Measurements from ENCODE around the gene RXRA.

The RXRA gene

GRCh38 chr9:134321531-134321930 lies 4.7 kb upstream of the RXRA start:
- no peak overlapping the region for H3K4me3 ChIP-seq

DNA sequence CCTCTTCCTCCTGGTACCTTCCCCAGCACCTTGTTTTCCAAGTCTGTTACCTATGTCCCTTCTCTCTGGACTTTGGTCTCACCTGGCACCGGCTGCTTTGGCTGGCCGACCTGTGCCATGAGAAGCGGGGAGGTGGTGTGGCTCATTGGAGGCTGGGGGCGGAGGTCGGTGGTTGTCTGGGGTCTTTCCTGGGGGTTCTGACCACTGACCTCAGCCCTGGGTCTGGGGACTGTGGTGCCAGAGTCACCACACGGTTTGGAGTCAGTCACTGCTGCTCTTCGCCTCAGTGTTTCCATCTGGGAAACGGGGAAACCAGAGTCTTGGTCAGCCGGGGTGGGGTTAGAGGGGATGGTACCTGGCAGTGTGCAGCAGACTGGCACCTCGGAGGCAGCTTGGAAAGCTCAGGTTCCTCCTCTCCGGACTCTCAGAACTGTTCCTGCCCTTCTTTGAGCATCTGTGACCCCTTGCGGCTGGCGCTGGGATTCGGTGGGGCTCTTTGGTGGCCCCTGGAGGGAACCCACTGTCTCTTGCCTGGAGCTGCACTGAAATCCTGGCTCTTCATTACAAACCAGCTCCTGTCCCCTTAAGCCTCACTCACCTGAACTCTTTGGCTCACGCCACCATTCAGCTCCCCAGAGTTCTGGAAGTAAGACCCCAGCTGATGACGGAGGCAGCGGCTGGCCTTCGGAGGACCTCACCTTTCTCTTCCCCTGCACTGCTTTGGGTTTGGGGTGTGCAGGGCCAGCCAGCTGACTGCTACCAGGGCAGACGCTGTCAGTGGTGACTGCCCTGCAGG lies 4.1 kb upstream of the RXRA start:
- Histone ChIP-seq H3K27ac (no peak overlapping the region), H3K4me3 (no peak overlapping the region)

More at GRCh38 chr9:134321531-134321930, 4.7 kb upstream of the RXRA start:
- H3K27ac ChIP-seq: no peak overlapping the region

GRCh38 chr9:134322781-134323241 lies 3.4 kb upstream of the RXRA start:
- peak overlapping the region in 1 of 21 experiments; percentile 97 for H3K27ac ChIP-seq
- no peak overlapping the region for H3K4me3 ChIP-seq

- Histone ChIP-seq H3K27ac (peak overlapping the region in 11 of 21 experiments; percentile 19 to 97 (median 83)), H3K4me3 (no peak overlapping the region)
Measured at GRCh38 chr9:134323741-134324358, 2.4 kb upstream of the RXRA start.

DNA sequence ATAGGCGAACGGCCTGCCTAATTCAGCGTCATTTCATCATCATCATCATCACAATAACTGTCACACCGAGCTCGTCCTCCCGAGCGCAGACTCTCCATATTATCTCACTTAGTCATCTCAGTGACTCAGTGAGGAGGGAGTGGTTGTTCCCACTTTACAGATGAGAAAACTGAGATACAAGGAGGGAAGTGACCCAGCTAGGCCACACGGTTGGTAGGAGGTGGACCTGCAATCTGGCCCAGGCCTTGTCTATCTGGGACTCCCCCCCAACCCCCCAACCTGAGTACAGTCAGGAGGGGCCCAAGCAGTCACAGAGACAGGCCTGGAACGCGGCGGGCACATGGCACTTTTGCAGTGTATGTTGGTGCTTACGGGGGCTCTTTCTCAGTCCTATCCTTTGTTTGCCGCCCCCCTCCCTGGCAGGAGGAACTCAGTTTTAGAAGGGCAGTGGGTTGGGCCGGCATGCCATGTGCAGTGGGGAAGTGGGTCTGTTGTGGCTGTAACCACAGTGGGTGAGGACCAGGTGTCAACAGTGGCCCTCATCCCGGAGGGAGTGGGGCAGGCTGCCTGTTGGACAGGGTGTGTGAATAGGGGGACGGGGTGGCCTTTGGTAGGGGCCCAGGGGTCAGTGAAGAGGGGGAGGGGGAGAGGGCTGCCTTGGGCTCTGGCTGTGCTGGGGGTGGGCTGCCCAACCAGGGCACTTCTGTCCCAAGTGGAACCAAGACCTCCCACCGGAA lies 1.7 kb upstream of the RXRA start:
- Histone ChIP-seq H3K27ac (peak overlapping the region in 20 of 21 experiments; percentile 83 to 97 (median 93)), H3K4me3 (peak overlapping the region in 6 of 7 experiments; percentile 54 to 72 (median 60))

DNA sequence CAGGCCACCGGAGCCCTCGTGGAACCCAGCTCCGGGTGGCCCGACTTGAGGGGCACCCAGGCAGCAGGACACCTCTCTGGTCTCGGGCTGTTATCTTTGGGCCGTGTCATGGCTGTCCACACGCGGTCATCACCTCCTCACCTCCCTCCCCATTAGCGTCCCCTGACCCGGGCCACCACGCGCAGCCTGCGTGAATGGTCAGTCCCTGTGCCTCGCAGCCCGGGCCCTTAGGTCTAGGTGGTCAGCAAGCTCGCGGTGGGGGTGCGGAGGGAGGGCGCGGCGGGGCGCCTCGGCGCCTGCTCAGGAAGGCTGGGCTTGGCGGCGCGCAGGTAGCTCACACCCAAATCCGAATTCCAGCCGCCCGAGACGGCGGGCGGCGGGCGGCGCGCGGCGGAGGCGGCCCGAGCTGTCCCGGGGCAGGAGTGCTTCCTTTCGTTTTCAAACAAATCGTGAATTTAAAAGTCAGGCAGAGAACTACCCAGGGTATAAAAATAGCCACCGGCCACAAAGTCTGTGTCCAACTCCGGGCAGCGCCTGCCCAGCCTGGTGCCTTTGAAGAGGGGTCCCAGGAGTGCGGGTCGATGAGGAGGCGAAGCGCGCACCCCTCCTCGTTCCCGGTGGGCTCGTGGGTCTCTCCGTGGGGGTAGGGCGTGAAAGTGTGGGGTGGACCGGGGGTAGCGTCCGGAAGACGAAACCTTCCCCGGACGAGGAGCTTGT lies 1.0 kb upstream of the RXRA start:
- H3K27ac ChIP-seq: peak overlapping the region; percentile 56 to 97 (median 93)

DNA sequence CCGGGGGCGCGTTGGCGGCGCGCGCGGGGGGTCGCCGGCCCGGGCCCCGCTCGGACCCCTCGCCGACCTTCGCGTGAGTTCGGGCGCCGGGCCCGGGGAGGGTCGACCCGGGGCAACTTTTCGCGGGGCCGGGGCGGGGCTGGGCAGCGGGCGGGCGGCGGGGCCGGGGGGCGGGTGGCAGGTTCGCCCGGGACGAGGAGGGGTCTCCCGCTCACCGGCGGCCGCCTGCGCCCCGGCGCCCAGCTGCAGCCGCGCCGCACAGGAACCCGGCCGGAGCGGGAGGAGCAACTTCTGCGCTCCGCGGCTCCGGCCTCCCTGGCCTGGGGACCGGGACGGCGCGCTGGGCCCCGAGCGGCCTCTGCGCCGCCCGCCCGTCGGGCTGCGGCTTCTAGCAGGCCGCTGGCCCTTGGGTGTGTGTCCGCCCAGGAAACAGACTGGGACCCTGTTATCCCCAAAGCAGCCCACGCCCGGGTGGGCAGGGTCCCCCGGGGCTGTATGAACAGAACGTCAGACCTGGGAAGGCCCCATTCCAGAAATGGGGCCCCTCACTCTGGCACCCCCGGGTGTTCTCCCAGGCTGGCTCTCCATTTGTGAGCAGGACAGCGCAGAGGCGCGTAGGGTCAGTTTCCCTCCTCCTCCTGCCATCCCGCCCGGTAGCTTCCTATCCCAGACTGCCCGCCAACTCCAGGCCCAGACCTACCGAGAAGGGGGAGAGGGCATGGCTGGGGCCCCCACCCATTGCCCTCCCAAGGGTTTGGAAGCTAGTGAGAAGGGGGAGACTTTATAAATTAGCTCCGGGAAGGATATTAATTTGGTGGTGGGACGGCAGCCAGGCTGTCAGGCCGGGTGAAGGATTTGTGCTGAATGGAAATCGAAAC lies 708 bp downstream of the RXRA start:
- peak overlapping the region; percentile 20 to 95 (median 88) for H3K27ac ChIP-seq
- H3K4me3 ChIP-seq: peak overlapping the region; percentile 51 to 75 (median 64)

More for the DNA sequence above, 1.0 kb upstream of the RXRA start:
- peak overlapping the region; percentile 54 to 72 (median 63) for H3K4me3 ChIP-seq

DNA sequence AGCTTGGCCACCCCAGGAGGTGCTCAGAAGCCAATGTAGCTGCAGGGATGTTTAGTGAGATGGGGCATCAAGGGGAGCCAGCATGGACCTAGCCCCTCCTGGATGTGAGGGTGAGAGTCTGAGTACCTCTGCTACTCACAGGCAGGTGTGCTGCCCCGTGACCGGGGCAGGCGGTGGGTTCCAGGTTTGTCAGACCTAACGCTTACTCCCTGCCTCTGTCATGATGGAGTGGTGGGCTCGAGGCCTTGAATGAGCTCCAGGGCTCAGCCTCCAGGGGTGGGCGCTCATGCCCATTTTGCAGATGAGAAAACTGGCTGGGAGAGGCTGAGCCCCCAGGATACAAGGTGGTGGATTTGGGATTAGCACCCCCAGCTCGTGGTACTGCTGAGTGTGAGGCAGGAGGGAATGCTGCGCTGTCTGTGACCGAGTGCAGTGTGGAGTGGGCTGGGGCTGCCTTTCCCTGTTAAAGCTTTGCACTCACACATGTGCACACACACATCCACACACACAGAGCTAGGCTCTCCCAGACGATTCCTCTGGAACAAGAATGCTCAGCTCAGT lies 1.5 kb downstream of the RXRA start:
- H3K27ac ChIP-seq: peak overlapping the region; percentile 20 to 95 (median 88)
- H3K4me3 ChIP-seq: peak overlapping the region; percentile 51 to 75 (median 64)

- peak overlapping the region in 20 of 21 experiments; percentile 52 to 95 (median 88) for H3K27ac ChIP-seq
- peak overlapping the region; percentile 51 to 75 (median 64) for H3K4me3 ChIP-seq
Measured at GRCh38 chr9:134328341-134328840, 2.1 kb downstream of the RXRA start.

- Histone ChIP-seq H3K4me3 (peak overlapping the region; percentile 51 to 75 (median 64)), H3K27ac (peak overlapping the region in 20 of 21 experiments; percentile 52 to 95 (median 88))
Measured at GRCh38 chr9:134328841-134329575, 2.8 kb downstream of the RXRA start.

GRCh38 chr9:134329576-134329855 lies 3.3 kb downstream of the RXRA start:
- Histone ChIP-seq H3K4me3 (peak overlapping the region; percentile 51 to 75 (median 64)), H3K27ac (peak overlapping the region in 20 of 21 experiments; percentile 52 to 95 (median 88))

DNA sequence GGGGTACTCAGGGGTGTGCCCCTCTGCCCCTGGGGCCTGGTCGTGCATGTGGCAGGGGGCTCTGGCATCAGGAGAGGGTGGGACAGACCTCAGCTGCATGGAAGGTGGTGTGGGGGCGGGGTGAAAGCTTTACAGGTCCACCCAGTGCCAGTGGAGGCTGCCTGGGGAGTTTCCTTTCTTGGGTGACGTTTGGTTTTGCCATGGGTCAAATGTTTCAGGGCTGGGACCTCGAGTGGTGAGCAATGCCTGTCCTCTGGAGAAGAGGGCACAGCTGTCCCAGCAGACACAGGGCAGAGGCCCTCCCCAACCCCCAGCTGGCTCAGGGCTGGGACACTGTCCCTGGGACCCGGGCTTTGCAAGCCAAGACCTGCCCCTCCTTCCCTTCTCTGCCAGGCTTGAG lies 3.6 kb downstream of the RXRA start:
- Histone ChIP-seq H3K27ac (peak overlapping the region in 20 of 21 experiments; percentile 52 to 95 (median 88)), H3K4me3 (peak overlapping the region in 4 of 7 experiments; percentile 62 to 72 (median 68))

GRCh38 chr9:134330590-134330989 lies 4.3 kb downstream of the RXRA start:
- Histone ChIP-seq H3K4me3 (peak overlapping the region in 1 of 7 experiments; percentile 72), H3K27ac (peak overlapping the region in 13 of 21 experiments; percentile 27 to 95 (median 87))

DNA sequence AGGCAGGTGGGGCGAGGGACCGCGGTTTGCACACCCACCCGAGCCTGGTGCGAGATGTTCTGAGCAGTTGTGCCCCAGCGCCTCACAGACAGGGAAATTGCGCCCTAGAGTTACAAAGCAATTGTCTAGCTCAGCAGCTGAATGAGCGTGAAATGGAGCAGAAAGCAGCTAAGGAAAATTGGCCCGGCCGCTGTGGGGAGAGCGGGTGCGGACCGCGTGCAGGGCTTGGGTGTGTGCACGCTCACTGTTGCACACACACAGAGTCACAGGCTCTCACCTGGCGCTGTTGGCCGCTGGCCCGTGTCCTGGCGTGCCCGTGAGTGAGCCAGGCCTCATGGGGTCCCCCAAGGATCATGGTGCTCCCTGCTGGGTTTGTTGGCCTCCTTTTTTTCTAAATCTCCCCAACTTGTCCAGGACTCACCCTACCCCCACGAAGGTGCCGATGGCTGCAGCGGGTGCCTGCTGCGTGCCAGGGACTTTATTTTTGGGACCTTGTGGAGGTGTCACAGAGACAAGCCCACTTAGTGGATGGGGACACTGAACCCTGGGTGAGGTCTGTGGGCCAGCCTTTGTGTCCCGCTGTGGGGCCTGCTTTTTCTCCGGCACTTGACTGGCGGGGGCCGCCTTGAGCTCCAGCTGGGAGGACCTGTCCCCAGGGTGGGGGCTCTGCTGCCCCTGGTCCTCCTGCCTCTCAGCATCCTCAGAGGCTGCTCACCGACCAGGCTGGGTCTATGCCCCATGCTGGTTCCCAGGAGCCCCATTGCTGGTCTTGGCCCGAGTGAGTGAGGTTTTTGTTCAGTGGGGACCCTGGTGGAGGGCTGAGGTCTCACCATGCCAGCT lies 5.2 kb downstream of the RXRA start:
- H3K4me3 ChIP-seq: no peak overlapping the region
- H3K27ac ChIP-seq: peak overlapping the region in 10 of 21 experiments; percentile 1 to 95 (median 86)

DNA sequence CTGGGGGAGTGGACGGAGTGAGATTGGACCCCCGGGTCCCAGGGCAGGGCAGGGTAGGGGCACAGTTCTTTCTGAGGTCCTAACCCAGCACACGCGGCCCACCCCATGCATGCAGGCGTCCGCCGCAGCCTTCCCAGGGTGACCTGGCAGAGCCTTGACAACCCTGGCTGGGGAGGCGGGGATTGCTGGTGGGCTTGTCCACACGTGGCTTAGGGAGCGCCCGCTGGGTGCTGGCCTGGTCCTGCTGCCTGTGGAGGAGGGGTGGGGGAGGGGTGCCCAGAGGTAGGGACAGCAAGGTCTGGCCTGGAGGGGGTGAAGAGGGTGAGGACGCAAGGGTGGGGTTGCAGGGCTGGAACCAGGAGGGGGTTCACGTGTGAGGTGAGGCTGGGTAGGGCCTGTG lies 6.0 kb downstream of the RXRA start:
- H3K27ac ChIP-seq: peak overlapping the region in 5 of 21 experiments; percentile 3 to 87 (median 51)
- no peak overlapping the region for H3K4me3 ChIP-seq

GRCh38 chr9:134332841-134333233 lies 6.6 kb downstream of the RXRA start:
- Histone ChIP-seq H3K4me3 (no peak overlapping the region), H3K27ac (peak overlapping the region in 9 of 21 experiments; percentile 3 to 67 (median 51))
